IPS-20b (cell line): Measurements from ENCODE around the gene TLL2.

Source experiments
- H3K27ac ChIP-seq: one replicate; pipeline ENCODE4 v1.5.1; 2013; ENCODE audit warnings: low read length
- H3K27me3 ChIP-seq: 2 replicates; pipeline ENCODE4 v1.6.1; 2013; ENCODE audit warnings: mild to moderate bottlenecking, low read length, inconsistent platforms; ENCODE audit not compliant: insufficient read depth
- H3K36me3 ChIP-seq: 2 replicates; pipeline ENCODE4 v1.6.1; 2013; ENCODE audit warnings: low read depth, mild to moderate bottlenecking, inconsistent platforms, low read length, moderate library complexity; ENCODE audit not compliant: insufficient read depth
- H3K4me1 ChIP-seq: 2 replicates; pipeline ENCODE4 v1.6.1; 2013; ENCODE audit warnings: mild to moderate bottlenecking, control low read depth, inconsistent platforms, low read length, moderate library complexity; ENCODE audit not compliant: insufficient read depth
- H3K4me3 ChIP-seq: 2 replicates; pipeline ENCODE4 v1.5.1; 2013; ENCODE audit warnings: mild to moderate bottlenecking, low read length, inconsistent platforms
- H3K9ac ChIP-seq: 2 replicates; pipeline ENCODE4 v1.6.1; 2013; ENCODE audit warnings: low read depth, mild to moderate bottlenecking, inconsistent platforms, low read length, moderate library complexity
- H3K9me3 ChIP-seq: 2 replicates; pipeline ENCODE4 v1.6.1; 2013; ENCODE audit warnings: mild to moderate bottlenecking, low read depth, low read length, inconsistent platforms; ENCODE audit not compliant: insufficient read depth

Gene TLL2

GRCh38 chr10:96505150-96506136 lies 8.3 kb downstream of the TLL2 start:
- Histone ChIP-seq H3K9ac (no peak overlapping the region), H3K4me3 (no peak overlapping the region), H3K9me3 (no peaks in the 10 kb centered on the region)

GRCh38 chr10:96502561-96503282 lies 11.0 kb downstream of the TLL2 start:
- Histone ChIP-seq H3K4me3 (no peak overlapping the region), H3K4me1 (peaks cover 2% of the 10 kb centered on the region; the same call in 1 of the 2 replicates), H3K9me3 (no peaks in the 10 kb centered on the region), H3K27ac (no peak overlapping the region), H3K36me3 (no peaks in the 10 kb centered on the region), H3K9ac (no peak overlapping the region), H3K27me3 (peaks cover 6% of the 10 kb centered on the region; the same call in 1 of the 2 replicates)

More at GRCh38 chr10:96505150-96506136, 8.3 kb downstream of the TLL2 start:
- peaks cover 18% of the 10 kb centered on the region for H3K4me1 ChIP-seq
- H3K36me3 ChIP-seq, result no peaks in the 10 kb centered on the region
- peaks cover 20% of the 10 kb centered on the region; the same call in 1 of the 2 replicates for H3K27me3 ChIP-seq
- no peak overlapping the region for H3K27ac ChIP-seq

- Histone ChIP-seq H3K27ac (no peak overlapping the region), H3K27me3 (no peaks in the 10 kb centered on the region), H3K36me3 (no peaks in the 10 kb centered on the region), H3K9ac (no peak overlapping the region), H3K4me3 (no peak overlapping the region), H3K4me1 (peaks cover 2% of the 10 kb centered on the region; the same call in 1 of the 2 replicates), H3K9me3 (no peaks in the 10 kb centered on the region)
Observed at GRCh38 chr10:96501985-96502384, 11.7 kb downstream of the TLL2 start.

GRCh38 chr10:96500519-96500918 lies 13.2 kb downstream of the TLL2 start:
- Histone ChIP-seq H3K27ac (no peak overlapping the region), H3K27me3 (no peaks in the 10 kb centered on the region), H3K4me3 (no peak overlapping the region), H3K4me1 (peaks cover 2% of the 10 kb centered on the region; the same call in 1 of the 2 replicates), H3K36me3 (no peaks in the 10 kb centered on the region), H3K9ac (no peak overlapping the region), H3K9me3 (no peaks in the 10 kb centered on the region)

- H3K27me3 ChIP-seq, result no peaks in the 10 kb centered on the region
- H3K9me3 ChIP-seq, result no peaks in the 10 kb centered on the region
- no peak overlapping the region for H3K4me3 ChIP-seq
- no peak overlapping the region for H3K27ac ChIP-seq
- H3K36me3 ChIP-seq, result no peaks in the 10 kb centered on the region
- H3K9ac ChIP-seq, result no peak overlapping the region
- H3K4me1 ChIP-seq, result peaks cover 2% of the 10 kb centered on the region; the same call in 1 of the 2 replicates
Observed at GRCh38 chr10:96500050-96500449, 13.7 kb downstream of the TLL2 start.

GRCh38 chr10:96497391-96497790 lies 16.3 kb downstream of the TLL2 start:
- Histone ChIP-seq H3K27ac (no peak overlapping the region), H3K9ac (no peak overlapping the region), H3K27me3 (no peaks in the 10 kb centered on the region), H3K9me3 (no peaks in the 10 kb centered on the region), H3K4me1 (peaks cover 2% of the 10 kb centered on the region; the same call in 1 of the 2 replicates), H3K36me3 (no peaks in the 10 kb centered on the region), H3K4me3 (no peak overlapping the region)

GRCh38 chr10:96496281-96496925 lies 17.3 kb downstream of the TLL2 start:
- Histone ChIP-seq H3K27ac (no peak overlapping the region), H3K4me1 (no peaks in the 10 kb centered on the region), H3K27me3 (no peaks in the 10 kb centered on the region), H3K9ac (no peak overlapping the region), H3K36me3 (no peaks in the 10 kb centered on the region), H3K4me3 (no peak overlapping the region), H3K9me3 (no peaks in the 10 kb centered on the region)

- Histone ChIP-seq H3K4me3 (no peak overlapping the region), H3K27ac (no peak overlapping the region), H3K9me3 (no peaks in the 10 kb centered on the region), H3K9ac (no peak overlapping the region), H3K27me3 (no peaks in the 10 kb centered on the region), H3K4me1 (no peaks in the 10 kb centered on the region), H3K36me3 (no peaks in the 10 kb centered on the region)
Observed at GRCh38 chr10:96495544-96495943, 18.2 kb downstream of the TLL2 start.

- Histone ChIP-seq H3K9ac (no peak overlapping the region), H3K9me3 (no peaks in the 10 kb centered on the region), H3K27me3 (no peaks in the 10 kb centered on the region), H3K36me3 (no peaks in the 10 kb centered on the region), H3K27ac (no peak overlapping the region), H3K4me1 (no peaks in the 10 kb centered on the region), H3K4me3 (no peak overlapping the region)
Observed at GRCh38 chr10:96494694-96495093, 19.0 kb downstream of the TLL2 start.

GRCh38 chr10:96493871-96494525 lies 19.7 kb downstream of the TLL2 start:
- Histone ChIP-seq H3K4me3 (no peak overlapping the region), H3K36me3 (no peaks in the 10 kb centered on the region), H3K9ac (no peak overlapping the region), H3K27me3 (no peaks in the 10 kb centered on the region), H3K4me1 (no peaks in the 10 kb centered on the region), H3K9me3 (no peaks in the 10 kb centered on the region), H3K27ac (no peak overlapping the region)

GRCh38 chr10:96493254-96493653 lies 20.5 kb downstream of the TLL2 start:
- Histone ChIP-seq H3K27me3 (no peaks in the 10 kb centered on the region), H3K9ac (no peak overlapping the region), H3K36me3 (no peaks in the 10 kb centered on the region), H3K4me3 (no peak overlapping the region), H3K4me1 (no peaks in the 10 kb centered on the region), H3K9me3 (no peaks in the 10 kb centered on the region), H3K27ac (no peak overlapping the region)
